T-helper 2 cell (primary cell): ENCODE measurements around the gene GALNT14.

ENCODE experiments used
- DNase-seq, 5 experiments: peaks; one replicate each; pipeline versions ENCODE4 v3.0.0 to v3.0.0-alpha.2; 2012 to 2022

Gene GALNT14

DNA sequence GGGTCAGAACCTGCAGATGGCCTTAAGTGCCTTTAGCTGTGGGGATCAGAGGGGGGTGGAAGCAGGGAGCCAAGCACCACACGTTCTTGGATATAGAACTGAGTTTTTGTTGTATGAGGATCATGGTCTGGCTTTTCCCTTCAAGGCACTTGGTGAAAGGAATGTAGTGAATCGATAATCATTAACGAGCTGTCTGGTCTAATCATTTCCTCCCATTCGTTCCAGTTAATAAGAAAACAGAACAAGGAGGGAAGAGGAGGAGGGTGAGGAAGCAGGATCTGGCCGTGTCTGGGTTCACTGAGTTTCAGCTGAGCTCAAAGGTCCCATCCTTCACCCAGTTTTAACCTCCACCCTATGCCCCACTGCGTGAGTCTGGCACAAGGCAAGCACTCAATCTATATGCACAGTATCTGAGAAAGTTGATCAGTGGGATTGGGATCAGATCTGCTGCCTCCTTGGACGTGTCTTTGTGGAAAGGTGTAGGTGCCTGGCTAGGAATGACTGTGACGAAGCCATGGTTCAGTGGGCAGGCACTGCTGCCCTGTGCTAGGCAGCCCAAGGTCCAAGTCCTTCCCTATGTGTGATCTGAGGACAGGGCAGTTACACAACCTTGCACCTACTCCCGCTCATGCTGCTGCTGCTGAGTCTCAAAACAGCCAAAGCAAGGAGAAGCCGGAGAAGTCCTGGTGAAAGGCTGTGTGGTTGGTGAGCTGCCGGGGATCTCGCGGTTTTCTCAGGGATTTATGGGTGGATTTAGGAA, 54.8 kb downstream of the GALNT14 start:
- no peak for DNase-seq

DNA sequence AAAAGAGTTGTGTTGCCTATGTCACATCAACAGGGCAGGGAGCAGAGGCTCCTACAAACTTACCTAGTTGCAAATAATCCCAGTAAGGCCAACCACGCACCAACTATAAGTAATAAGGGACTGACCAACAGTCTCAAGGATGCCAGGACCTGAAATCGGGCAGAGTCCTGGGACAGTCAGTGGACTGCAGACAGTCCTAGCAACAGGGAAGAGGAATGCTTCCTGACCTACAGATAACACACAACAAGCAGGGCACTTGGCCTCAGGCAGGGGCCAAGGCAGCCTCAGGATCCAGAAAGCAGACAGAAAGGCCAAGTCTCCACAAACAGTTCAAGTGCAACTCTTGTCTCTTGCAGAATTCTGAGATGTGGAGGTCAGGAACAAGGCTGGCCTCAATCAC, 56.2 kb downstream of the GALNT14 start:
- DNase-seq = no peak

DNA sequence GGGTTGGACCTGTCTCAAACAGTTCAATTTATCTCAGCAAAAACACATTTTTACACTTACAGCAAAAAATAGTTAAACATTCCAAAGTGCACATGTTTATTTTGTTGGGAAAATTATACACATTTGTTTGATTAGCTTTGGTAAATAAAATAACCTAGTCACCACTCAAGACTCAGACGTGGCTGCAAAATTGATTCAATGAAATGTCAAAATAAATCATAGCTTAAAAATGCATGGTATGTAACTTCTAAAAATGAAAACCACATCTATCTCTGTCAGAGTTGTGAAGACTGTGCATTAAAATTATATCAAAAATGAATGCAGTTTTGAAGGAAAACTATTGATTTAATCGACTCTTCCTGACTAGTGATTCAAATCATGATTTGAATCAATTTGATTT, 56.7 kb downstream of the GALNT14 start:
- no peak for DNase-seq

DNA sequence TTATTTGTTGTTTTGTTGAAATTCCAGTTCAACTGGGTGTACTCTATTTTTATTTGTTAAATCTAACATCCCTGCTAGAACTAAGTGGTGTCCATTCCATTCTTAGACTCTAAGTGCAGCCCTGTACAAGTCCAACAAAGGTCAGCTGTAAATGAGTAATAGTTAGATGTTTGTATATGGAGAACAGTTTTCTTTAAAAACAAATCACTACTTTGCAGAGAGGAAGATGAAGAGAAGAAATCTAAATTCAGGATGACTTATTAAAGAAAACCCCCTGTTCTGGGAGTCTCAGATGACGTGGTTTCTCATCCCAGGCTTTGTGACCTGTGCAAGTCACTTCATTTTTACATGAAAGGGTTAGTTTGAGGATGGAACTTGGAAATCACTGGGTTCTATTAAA, 57.9 kb downstream of the GALNT14 start:
- DNase-seq = no peak

DNA sequence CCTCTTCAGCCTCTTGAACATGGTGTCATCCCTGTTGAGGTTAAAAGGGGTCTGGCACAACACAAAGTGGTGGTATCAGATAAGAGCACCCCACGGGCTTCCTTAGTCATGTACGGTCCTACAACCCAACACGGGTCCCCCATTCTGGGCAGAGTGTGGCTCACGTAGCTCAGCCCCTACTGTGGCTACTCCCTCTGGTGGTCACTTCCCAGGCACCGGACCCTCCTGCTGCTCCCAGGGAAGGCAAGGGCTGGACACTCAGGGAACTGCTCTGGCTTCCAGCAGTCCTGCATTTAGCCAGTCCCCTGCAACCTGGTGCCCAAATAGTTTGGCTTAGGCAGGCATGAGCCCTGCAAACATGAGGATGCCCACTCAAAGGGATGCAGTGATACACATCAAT, 58.6 kb downstream of the GALNT14 start:
- no peak for DNase-seq

DNA sequence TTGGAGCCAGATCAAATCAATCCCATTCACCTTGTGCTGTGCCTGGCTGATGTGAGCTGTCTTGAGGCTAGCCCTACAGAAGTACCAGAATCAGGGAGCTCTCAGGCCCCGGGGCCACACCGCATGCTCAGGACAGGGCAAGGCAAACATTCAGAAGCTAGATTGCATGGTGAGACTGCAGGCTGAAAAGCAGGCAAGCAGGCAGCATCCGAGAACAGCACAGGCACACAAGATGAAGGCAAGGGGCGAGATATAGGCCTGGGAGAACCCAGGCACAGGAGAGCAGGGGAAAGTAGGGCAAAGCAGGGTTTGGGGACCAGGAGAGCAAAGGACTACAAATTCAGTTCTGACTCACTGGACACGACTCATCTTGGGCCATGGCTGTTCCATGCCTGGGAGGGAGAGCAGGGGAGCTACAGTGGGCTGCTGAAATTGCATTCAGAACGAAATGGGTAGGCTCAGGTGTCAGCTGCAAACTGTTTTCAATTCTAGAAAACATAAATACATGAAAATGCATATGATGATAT, 59.6 kb downstream of the GALNT14 start:
- DNase-seq = no peak

DNA sequence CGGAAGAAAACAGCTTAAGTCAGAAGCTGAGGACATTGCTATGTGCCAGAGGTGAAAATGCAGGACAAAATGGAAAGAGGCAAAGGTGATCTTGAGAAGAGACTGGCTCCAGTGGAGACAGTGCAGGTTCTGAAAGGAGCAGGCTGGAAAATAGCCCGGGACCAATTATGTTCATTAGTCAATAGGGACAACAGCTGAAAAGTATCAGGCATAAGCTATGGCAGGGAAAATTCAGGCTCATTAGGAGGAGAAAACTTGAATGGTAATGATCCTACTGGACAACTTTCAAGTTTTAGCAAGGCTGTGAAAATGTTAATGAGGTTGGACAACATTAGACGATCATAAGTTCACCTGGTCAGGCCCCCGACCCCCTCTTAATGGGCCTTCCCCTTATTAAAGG, 60.2 kb downstream of the GALNT14 start:
- no peak for DNase-seq

DNA sequence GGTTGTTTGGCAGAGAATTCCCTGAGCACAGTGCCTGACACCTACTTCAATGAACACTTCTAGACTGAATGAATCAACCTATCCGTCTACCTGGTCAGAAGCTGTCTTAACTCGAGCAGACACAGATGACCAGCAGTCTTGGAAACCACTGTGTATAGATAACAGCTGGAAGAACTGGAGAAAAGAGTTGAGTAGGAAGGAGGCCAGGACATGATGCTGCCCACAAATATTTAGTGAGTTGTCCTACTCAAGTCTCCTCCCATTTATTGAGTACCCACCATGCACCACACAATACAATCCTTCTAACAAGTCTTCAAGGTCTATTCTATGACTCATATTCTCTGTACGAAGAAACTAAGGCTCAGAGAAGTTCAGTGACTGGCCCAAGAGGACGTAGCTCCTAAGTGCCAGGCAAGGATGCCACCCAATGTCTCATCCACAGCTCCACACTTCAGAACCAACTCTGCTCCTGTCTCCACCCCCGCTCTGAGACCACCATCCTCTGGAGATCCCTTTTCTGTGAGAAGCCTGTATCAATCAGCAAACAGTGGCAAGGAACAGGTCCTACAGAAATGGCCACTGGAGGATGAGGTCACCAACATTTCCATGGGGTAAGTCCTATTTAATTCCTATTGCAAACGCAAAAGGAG, 62.2 kb downstream of the GALNT14 start:
- DNase-seq = no peak

DNA sequence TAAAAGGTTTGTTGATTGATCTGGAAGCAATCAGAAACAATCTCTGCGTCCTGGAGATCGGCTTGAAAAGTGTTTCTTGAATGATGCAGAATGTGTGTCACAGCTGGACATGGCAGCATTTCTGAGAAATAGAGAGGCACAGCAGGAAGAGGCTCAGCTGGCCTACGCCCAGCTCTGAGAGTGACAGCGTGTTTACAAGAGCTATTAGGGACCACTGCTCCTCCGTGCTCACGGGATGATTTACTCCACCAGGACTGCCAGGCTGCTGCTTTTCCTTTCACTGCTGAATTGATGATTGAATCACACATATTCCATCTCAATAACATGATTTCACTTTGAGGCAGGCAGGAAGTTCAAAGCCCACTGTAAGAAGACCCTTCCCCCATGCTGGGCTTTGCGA, 62.8 kb downstream of the GALNT14 start:
- no peak for DNase-seq

DNA sequence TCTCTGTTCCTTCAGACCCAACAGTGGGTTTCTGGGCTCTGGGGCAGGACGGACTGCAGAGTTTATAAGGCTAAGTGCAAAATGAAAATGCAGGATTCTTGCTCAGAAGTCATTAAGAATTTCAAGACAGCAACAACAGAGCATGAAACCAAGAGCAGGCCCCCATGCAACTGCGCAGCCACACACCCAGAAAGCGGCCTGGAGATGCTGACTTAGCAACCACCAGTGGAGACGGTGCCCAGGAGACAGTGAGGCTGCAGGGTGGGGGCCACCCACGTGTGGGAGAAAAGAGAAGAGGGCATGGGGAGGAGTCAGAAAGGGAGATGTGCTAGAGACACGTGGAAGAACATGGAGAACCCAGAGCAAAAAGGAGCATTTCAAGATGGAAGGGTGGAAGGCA, 66.5 kb downstream of the GALNT14 start:
- no peak for DNase-seq

DNA sequence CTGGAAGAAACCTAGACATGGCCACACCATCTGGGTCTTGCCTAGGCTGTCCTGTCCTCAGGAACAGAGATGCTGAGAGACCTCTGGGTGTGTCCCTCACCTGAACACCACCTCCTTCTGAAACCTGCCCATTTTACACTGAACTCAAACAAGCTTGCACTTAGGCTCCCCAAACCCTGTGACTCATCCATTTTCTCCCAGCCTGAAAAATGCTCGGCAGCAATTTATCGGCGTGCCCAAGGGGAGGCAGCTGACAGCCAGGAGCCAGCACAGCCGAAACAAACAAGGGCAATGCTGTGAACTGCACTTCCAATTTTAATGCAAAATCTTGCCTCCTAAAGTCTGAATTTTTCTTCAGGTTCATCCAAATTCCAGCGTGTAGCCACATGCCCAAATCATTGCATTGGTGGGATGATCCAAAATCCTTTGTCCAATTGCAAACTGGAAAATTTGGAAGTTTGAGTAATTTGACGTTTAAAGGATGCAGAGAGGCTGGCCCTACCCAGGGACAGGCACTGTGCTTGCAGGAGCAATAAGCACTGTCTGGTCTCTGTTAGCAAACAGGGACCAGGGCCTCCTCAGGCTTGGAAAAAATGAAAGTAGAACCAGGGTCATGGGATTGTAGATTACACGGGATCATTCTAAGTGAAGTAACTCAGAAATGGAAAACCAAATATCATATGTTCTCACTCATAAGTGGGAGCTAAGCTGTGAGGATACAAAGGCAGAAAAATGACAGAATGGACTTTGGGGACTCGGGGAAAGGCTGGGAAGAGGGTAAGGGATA, 67.7 kb downstream of the GALNT14 start:
- DNase-seq = no peak

DNA sequence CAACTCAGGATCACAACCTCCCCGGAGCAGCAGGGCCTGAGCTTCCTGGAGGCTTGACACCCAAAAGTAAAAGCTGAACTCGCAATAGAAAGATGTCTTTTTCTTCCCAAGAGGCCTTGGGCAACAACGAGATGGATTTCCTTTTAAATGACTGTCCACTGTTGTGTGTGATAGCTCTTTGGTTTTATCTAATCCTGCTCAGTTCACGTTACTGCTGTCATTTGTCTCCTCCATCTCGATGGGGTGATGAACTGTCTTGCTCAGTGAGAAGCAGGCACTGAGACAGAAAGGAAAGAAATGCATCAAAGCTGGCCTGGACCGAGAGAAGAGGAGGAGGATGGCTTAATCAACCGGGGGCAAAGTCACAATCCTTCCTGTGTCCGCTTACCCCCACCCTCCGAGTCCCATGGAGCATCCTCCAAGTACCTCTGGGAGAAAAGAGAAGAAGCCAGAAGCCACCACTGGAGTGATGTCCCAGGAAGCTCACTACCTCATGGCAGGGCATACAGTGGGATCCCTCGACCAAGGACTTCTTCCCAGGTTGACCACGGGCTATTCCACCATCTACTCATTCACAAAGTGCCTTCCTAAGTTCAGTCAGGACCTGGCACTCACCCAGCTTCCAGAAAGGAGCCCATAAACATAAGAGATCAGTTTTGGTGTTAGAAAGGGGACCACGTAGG, 68.5 kb downstream of the GALNT14 start:
- DNase-seq = no peak

DNA sequence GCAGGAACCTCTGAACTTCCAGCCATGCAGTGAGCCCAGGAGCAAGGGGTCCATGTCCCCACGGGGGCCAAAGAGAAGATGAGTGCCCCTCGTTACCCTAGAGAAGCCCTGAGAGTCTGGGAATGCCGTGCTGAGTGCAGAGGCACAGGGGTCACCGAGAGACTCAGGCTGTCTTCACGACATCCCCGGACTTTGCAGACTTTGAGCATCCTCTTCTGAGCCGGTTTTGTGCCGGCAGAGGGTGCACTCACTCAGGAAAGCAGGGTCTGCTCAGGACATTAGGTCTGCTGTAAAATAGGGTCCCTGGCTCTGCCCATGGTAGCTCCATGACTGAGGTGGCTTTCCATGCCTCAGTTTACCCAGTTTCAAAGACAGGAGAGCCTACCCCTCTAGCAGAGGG, 71.0 kb downstream of the GALNT14 start:
- DNase-seq = no peak

DNA sequence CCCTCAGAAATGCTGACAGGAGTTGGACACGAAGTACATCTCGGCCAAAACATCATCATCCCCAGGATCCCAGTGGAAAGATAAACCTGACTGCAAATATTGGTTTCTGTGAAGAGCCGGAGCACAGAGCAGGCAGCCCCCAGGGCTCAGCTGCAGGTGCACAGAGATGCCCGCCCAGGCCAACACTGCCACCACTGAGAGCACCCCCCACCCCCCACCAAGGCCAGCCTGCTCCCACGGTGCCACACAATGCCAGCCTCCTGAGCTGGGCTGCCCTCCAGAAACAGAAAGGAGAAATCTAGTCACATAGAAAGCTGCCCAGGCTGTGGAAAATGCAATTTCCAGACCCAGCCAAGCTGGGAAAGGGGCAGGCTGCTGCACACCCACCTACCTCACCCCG, 71.7 kb downstream of the GALNT14 start:
- DNase-seq = no peak

DNA sequence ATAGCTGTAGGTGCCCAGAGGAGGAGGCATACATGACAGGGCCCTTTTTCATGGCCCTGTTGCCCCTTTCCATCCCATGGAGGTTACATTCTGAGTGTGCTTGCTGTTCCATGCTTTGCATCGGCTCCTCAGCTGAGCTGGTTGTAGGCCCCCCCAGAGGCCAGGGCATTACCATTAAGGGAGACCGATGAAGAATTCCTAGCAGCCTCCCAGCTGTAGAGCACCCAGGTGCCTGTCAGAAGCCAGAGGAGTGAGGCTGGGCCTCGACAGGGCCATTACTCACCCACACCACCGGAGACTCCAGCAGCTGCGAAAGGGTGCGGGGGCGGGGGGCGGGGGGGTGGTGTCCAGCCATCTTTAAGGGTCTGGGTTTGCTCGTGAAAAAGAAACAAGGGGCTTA, 72.2 kb downstream of the GALNT14 start:
- no peak for DNase-seq

DNA sequence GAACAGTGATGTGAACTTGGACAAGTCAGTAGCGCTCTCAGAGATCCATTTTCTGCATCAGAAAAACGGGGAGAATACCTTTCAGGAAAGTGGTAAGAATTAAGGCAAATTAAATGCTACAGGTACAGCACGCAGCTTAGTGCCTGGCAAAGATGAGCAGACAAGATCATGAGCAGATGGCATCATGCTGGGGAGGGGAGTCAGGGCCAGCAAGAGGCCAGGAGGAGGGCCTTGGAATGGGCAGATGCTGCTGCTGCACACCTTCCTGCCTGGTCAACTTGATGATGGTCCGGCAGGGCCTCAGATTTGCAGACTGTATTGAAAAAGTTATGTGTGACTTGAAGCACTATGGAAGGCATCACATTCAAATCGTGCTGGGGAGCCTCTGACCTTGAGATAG, 72.9 kb downstream of the GALNT14 start:
- DNase-seq = no peak

DNA sequence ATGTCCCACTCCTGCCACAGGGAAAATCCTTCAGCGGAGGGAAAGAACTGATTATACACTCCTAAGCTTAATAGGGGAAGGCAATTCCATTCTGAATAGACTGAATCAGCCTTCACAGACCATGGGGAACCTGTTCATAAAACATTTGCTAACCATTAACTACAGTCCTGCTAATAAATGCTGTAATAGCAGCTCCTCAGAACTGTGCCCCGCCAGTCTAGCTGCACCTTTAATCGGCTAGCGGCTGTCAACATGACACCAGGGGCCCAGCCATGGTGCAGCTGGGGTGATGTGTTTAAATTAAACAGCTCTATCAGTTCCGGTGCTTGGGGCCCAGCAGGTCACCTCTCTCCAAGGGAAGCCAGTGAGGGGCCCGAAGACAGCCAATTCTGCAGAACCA, 77.8 kb downstream of the GALNT14 start:
- DNase-seq = no peak

DNA sequence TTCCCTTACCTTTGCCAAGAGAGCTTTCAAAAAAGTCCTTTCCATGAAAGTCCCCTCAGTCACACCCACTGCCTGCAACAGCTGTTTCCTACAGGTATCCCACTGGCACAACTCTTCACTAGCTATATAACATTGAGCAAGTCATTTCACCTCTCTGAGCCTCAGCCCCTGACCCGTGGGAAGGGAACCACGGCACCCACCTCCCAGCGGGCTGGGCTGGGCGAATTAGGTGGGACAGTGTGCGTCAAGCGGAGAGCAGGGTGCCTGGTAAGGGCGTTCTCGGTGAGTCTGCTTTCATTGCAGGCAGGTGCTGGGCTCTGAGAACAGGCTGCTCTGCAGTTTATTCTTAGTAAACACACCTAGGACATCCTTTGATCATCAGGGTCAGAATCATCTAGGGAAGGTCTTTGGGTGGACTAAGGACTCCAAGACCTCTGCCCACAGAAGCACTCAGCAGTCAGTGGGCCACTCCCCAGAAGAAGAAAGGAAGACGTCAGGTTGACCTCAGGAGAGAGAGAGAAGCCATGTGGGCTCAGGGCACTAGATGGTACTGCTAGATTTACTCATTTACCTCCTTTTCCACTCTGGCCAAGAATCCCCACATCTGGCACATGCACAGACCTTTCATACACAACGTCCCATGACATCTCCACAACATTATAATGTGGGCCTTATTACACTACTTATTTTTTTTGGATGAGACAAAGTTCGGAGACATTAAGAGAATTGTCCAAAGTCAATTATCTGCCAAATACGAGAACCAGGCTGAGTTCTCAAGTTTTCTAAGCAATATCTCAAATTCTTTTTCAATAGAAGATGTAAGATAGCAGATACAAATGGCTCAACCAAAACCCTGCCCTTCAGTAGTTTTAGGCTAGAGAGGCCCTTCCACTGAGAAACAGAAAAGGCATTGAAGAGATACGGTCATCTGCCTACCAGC, 79.9 kb downstream of the GALNT14 start:
- no peak for DNase-seq

DNA sequence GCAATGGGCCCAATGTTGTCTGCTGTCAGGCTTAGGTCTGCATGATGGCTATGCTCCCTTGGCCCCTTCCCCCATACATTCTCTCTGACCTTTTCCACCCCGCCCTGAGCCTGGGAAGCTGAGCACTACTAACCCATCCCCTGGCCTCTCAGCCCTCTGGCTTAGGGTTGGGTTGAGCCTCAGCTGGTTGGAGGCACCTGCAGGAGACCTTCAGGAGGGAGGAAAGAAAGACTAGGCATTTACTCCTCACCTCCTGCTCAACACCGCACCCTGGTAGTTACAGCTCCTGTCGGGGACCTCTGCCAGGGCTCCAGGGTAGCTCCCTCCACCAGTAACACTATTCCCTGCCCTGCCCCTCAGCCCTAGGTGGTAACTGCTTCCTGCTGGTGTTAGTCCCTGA, 80.5 kb downstream of the GALNT14 start:
- DNase-seq = no peak

DNA sequence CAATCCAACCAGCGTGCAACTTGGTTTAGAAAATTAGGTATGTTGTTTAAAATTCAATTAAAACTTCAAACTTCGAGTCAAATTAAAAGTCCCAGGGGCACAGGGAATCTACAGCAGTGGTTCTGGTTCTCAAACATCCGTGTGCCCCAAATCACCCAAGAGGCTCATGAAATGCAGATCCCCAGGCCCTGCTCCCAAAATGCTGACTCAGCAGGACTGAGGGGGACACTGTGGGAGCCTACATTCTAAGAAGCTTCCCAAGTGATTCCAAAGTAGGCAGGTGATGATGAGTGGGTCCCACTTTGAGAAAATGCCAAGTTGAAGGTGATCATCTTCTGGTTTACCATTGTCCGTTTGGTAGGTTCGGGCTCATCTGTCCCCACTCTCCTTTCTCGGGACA, 82.3 kb downstream of the GALNT14 start:
- DNase-seq = no peak

DNA sequence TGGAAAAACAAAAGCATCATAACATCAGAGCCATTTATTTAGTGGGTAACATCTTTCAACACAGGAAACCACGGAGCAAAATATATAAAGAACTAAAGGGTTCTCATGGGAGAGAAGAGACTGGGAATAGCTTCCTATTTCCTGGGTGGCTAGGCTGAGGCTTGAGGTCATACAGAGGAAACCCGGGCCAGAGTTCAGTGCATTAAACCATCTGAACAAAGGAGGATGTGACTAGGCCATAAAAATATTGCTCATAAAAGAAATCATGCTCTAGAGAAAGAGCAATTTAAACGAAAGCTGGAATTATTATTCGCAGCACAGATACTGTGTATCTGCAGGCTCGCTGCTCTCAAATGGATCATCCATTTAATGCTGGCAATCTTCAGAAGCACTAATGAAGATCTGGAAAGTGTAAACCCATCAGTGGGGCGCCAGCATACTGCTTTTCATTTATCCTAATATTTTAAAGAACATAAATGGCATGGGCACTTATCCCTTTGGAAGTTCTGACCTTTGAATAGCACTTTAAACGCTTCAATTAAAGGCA, 83.3 kb downstream of the GALNT14 start:
- no peak for DNase-seq
